ENCODE results near the gene TMEM59L. TPM values are rescaled to one million over a fixed set of nuclear protein-coding genes. Genes with fewer than 3 reads are reported as not detected.

TMEM59L gene
- total and polyA plus RNA-seq, 2 of the 13 experiments (the other 11 are each of a cell fraction or from before 2014, with no cell fraction given), result 0.97 to 5.5 TPM

- no peak for TF ChIP-seq ZNF136 (CRISPR knock-in tag; IDR thresholded peaks at IDR 0.05; ENCODE audit: low read depth)
- TF ChIP-seq NBN (conservative IDR thresholded peaks at IDR 0.05), result no peak
- TF ChIP-seq ZNF710 (CRISPR knock-in tag; IDR thresholded peaks at IDR 0.05; ENCODE audit: borderline replicate concordance), result peak; percentile 18; the same call in 1 of the 2 replicates
- TF ChIP-seq ZNF33B (CRISPR knock-in tag; IDR thresholded peaks at IDR 0.05), result no peak
- TF ChIP-seq ZNF230 (CRISPR knock-in tag; IDR thresholded peaks at IDR 0.05), result peak; percentile 91; the same call in 1 of the 2 replicates
- peak; percentile 85 for TF ChIP-seq AGO1 (IDR thresholded peaks at IDR 0.05; ENCODE audit: low read depth, low read length, poor library complexity, severe bottlenecking)
- no peak for TF ChIP-seq HNRNPH1 (optimal IDR thresholded peaks at IDR 0.05; ENCODE audit: low read depth, low read length)
- TF ChIP-seq HNF1B (CRISPR knock-in tag; IDR thresholded peaks at IDR 0.05), result peak; percentile 89; the same call in 1 of the 2 replicates
- TF ChIP-seq SRSF1 (optimal IDR thresholded peaks at IDR 0.05; ENCODE audit: low read depth, low read length), result no peak
- peak; percentile 99 for TF ChIP-seq GABPB1 (CRISPR knock-in tag; IDR thresholded peaks at IDR 0.05)
- no peak for TF ChIP-seq ATRX (CRISPR knock-in tag; IDR thresholded peaks at IDR 0.05; ENCODE audit: borderline replicate concordance)
- TF ChIP-seq ZNF256 (CRISPR knock-in tag; conservative IDR thresholded peaks at IDR 0.05), result no peak
- TF ChIP-seq PRPF4 (IDR thresholded peaks at IDR 0.05; ENCODE audit: low read depth, low read length, poor library complexity, severe bottlenecking), result no peak
- TF ChIP-seq MAFK (conservative IDR thresholded peaks at IDR 0.05 in 1 of 2, IDR thresholded peaks at IDR 0.05 in 1 of 2; ENCODE audit: low read length in 2 of 2), result no peak
- TF ChIP-seq ZNF580 (CRISPR knock-in tag; IDR thresholded peaks at IDR 0.05; ENCODE audit: borderline replicate concordance, low read depth), result peak; percentile 85; the same call in 1 of the 2 replicates
- TF ChIP-seq TEF (CRISPR knock-in tag; IDR thresholded peaks at IDR 0.05), result no peak
- no peak for TF ChIP-seq ZNF850 (CRISPR knock-in tag; conservative IDR thresholded peaks at IDR 0.05)
- TF ChIP-seq HINFP (CRISPR knock-in tag; IDR thresholded peaks at IDR 0.05; ENCODE audit: low read depth), result peak; percentile 93
- peak; percentile 71 for TF ChIP-seq RARA (CRISPR knock-in tag; IDR thresholded peaks at IDR 0.05)
- TF ChIP-seq MAX (IDR thresholded peaks at IDR 0.05), result peak; percentile 100
- no peak for TF ChIP-seq SKI (IDR thresholded peaks at IDR 0.05; ENCODE audit: partially characterized antibody)
- TF ChIP-seq HNRNPK (IDR thresholded peaks at IDR 0.05; ENCODE audit: low read depth, low read length, poor library complexity, severe bottlenecking), result peak; percentile 34
- peak; percentile 1; the same call in 1 of the 2 replicates for TF ChIP-seq ZNF232 (CRISPR knock-in tag; IDR thresholded peaks at IDR 0.05; ENCODE audit: borderline replicate concordance)
Observed at GRCh38 chr19:18571564-18572344, 40.9 kb upstream of the TMEM59L start, which contains the start of gene UBA52 (continued).
